ENCODE data around the gene EFS.

The EFS gene

DNA sequence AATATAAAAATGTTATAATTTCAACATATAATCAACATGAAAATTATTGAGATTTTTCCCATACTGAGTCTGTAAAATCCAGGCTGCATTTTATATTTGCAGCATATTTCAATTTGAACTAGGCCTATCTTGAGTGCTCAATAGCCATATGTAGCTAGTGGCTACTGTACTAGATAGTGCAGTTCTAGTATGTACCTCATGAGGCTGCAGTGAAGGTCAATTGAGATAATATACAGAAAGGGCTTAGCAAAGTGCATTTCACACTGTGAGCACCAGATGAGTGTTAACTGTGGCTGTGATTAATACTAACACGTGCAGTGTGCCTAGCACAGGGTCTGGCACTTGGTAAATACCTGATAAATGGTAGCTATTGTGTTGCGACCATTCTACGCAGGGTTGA lies 6.9 kb downstream of the EFS start:
- DNase-seq (ENCODE audit: low spot score), result no peak

DNA sequence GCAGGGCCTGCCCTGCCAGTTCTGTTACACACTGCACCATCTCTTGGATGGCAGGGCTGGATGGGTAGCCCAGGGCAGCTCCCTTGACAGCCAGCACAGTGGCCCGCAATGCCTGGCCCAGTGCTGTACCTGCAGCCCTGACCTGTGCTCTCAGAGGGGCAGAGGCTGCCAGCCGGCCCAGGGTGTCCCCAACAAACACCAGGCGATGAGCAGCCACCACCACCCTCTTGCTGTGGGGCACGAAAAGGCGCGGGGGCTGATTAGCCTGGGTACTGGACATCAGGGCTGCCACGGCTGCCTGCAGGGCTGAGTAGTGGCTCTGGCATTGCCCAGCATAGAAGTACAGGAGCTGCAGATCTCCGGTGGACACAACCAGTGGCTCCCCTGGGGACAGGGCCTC lies 7.7 kb downstream of the EFS start:
- DNase-seq (ENCODE audit: low spot score), result no peak

DNA sequence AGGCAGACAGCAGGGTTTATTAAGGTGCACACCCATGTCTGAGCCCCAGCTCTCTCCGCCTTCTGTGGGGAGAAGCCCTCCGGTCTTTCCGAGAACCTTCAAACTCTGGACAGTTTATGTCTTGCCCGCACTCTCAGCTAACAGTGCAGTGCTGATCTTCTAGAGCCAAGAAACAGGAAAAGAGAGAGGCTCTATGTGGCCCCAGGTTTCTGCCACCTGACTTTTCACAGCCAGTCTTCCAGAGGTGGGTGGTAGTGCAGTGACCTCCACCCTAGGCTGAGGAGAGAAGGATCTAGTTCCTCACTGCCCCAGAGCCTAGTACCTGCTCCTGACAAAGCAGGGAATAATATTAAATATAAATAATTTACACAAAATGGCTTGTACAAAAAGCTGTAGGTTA lies 8.3 kb downstream of the EFS start:
- DNase-seq (ENCODE audit: low spot score), result no peak

DNA sequence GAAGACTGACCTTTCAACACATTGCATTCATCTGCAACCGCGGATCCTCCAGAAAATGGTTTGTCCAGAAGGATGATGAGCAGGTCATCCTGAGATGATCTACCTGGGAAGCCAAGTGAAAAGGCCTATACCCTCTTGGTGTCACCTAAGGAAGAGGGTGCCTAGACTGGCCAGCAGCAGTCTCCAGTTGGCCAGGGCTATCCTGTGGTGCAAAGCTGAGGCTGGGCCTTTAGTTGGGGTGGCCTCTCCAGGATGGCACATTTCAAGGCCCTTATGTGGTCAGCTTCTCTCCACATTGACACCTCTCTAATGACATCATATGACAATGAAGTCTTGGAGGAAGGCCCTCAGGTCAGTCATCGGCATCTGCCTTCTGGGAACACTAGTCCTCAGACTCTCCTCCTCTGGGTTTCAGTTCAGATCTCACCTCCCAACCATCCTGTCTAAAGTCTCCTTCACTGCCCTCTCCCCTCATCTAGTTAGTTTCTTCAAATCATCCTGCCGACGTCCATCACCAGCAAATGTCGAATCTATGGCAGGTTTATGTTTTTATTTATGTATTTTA lies 9.0 kb downstream of the EFS start:
- no peak for DNase-seq (ENCODE audit: low spot score)

DNA sequence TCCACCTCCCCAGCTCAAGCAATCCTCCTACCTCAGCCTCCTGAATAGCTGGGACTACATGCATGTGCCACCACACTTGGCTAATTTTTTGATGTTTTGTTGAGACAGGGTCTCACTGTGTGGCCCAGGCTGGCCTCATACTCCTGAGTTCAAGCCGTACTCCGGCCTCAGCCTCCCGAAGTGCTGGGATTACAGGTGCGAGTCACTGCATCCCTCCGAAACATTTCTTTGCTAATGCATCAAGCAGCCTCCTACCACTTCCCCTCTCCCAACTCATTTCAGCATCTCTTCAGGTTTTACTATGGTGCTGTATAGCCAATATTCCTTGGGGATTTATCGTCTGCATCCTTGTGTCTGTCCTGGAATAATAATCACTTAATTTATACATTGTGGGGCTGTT lies 10.0 kb downstream of the EFS start:
- no peak for DNase-seq (ENCODE audit: low spot score)

DNA sequence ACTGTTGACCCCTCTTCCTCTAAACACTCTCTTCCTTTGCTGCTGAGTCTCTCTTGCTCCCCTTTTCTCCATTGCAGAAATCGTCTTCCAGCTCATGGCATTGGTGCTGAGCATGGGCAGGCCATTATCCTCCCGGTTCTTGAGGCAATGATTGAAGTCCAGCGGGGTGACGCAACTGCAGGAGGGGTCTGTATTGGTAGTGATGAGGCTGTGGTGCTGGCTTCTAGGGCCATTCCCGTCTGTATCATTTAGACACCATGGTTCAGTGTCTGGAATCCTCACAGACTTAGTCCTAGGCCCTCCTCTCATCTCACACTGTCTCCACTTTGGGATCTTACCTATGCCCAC lies 11.6 kb downstream of the EFS start:
- DNase-seq (ENCODE audit: low spot score), result no peak

DNA sequence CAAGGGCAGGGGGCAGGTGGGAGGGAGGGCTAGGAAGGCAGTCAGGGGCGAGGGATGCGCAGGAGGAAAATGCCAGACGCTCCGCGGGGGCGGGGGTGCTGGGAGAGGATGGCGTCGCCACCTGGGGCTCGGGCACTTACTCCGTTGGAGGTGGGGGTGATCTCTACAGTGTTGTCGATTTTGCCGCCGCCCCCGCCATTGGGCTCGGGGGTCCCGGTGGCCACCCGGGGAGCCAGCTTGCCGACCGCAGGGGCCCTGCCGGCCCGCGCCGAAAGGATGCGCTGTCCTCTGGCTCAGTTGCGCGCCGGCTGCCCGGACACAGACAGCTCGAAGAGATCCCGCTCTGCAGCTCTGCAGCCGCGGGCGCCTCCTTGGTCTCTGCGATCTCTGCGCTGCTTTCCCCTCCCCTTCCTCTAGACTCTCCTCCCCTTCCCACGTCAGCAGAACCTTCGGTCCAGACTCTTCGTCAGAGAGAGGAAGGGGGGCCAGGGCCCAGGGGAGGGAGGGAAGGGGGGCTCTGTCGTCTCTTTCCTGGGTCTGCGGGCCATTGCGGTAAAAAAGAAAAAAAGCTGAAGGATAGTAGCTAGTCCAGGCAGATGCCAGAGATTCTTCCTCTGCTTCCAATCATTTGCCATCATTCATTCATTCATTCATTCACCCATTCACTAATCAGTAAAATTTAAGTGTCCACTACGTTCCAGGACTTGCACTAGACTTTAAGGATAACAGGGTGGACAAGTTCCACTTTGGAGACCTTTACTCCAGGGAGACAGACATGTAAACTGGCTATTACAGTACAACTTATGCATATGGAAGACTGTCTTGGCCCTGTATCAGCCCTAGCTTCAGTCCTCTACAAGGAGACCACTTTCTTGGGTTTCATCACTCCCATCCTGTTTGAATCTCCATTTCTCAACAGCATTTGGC lies 12.2 kb downstream of the EFS start, which contains the start of gene SLC22A17:
TSS of gene SLC22A17 (minus strand) at position 382 of the 927 bp plus-strand sequence.
- peak; percentile 30 for DNase-seq (ENCODE audit: low spot score)

DNA sequence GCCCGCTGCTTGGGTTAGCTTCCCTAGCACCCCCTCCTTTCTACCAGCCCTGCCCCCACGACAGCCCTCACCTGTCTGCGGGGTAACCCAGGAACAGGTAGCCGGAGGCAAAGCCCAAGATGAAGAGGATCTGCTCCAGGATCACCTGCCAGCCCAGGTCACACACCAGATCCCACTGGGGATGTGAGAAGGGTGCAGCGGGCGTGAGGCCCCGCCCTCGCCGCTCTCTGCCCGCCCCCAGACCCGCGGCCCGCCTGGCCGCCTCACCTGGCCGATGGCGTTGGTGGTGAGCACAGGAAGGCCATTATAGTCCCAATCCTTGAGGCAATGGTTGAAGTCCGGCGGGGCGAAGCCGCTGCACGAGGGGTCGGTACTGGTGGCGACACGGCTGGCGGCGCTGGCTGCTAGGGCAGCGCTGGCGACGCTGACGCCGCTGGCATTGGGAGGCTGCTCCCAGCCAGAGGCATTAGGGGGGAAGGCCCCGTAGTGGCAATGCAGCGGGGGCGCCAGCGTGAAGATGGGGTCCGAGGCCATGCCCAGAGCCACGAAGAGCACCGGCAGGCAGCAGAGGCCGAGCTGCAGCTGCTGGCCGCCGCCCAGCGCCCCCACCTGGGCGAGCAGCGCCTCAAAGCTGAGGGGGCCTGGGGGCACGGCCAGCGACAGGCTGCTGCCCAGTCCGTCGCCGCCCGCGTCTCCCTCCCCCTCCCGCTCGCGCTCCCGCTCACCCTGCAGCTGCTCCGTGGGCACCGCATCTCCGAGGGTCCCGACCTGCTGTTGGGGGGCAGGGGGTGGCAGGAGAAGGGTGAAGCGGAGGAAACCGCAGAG lies 13.1 kb downstream of the EFS start:
- no peak for DNase-seq (ENCODE audit: low spot score)

DNA sequence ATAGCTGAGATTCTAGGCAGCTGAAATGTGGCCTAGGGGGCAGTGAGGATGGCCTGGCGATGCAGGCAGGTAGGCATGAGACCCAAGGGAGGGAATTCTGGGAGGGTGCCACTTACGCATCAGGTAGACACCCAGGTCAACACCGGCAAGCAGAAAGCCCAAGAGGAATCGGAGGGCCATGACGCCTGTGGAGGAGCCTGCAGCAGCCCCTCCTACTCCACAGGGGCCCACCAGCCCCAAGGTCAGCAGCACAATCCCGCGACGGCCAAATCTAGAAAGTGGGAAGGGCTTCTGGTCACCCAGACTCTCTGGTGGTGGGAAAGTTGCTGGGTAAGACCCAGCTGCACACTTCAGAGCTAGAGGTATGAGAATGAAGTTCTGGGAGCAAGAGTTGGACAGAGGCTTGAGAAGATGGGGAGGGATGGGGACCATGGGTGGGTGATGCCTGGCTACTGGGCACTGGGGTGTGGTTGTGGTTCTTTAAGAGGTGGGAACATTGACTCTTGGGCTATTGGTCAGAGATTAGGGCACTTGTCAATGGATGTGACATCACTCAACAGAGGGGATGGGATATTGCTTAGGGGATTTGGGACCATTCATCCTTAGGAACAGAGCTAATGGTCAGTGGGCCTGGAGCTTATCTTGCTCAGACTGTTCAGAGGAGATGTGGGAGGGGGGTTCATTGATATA lies 15.7 kb downstream of the EFS start:
- no peak for DNase-seq (ENCODE audit: low spot score)

DNA sequence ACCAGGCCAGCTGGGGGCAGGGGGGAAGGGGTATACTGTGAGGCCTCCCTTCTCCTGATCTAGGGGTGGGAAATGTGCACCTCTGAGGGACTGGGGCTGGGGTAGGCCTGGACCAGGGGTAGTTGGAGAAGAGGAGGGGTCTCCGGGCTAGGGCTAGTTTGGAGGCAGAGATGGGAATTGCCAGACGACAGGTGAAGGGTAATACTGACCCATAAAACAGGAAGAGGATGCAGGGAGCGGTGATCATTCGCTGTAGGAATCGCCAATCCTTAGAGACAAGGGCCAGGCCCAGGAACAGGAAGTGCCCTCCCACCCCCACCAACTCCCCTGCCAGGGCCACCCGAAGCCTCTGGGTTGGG lies 16.7 kb downstream of the EFS start:
- no peak for DNase-seq (ENCODE audit: low spot score)

DNA sequence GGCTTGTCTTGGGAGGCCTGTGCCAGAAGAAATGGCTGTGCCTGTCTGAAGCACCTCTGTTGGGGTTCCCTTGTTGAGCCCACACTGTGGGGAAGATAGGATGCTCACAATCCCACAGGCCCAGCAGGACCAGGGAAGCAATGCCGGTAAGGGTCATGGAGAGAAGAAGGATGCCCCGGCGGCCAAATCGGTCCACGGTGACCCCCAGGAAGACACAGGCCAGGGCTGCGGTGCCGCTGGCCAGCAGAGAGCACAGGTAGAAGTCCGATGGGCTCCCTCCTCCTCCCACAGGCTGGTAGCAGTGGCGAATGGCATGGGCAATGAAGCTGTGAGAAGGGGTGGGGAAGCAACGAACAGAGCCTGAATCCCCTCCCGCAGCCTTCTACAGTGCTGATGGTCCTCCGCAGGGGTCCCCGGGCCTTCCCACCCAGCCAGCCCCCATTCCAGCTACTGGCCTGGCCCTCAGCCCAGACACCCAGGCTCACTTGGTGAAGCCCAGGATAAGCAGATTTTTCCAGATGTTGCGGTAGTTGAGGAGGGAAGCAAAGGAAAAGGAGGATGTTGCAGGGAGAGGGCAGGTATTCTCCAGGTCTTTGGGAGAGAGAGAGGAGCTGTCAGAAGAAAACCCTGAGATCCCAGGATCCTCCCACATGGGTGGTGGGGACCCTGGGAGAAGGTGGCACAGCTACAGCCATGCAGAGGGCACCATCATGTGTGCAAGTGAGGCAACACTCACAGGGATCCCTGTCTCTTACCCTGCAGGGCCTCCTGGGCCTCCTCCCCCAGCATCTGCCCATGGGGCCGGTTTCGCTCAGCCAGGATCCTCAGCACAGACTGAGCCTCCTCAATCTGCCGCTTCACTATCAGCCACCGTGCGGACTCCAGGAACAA lies 17.3 kb downstream of the EFS start:
- DNase-seq (ENCODE audit: low spot score), result no peak

DNA sequence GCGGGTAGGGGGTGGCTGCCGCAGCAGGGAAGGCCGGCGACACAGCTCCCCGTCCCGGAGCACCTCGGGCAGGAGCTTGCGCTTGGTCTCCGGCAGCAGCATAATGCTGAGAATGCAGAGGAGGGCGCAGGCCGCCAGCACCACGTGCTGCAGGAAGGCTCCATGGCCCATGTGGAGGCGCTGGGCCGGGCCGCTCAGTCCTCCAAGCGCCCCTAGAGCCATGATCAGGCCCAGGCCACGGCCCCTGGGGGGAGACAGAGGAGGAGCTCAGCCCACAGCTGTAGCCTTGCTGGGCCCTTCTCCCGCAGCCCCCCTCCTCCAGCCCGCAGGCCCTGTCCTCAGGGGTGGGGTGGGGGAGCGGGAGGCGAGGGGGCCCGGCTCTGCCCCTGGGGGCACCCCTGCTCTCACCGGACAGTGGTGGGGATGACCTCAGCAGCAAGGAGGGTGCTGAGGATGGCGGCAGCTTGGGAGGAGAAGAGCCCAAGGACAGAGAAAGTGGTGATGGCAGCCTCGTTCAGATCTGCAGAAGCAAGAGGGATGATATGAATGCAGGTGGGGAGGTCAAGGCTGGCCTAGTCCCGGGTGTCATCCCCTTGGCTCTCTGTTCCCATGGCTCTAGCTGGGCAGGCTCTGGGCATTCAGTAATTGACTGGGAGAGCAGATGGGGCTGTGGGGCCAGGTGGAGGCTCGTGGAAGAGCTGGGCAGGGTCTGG lies 18.1 kb downstream of the EFS start:
- no peak for DNase-seq (ENCODE audit: low spot score)

DNA sequence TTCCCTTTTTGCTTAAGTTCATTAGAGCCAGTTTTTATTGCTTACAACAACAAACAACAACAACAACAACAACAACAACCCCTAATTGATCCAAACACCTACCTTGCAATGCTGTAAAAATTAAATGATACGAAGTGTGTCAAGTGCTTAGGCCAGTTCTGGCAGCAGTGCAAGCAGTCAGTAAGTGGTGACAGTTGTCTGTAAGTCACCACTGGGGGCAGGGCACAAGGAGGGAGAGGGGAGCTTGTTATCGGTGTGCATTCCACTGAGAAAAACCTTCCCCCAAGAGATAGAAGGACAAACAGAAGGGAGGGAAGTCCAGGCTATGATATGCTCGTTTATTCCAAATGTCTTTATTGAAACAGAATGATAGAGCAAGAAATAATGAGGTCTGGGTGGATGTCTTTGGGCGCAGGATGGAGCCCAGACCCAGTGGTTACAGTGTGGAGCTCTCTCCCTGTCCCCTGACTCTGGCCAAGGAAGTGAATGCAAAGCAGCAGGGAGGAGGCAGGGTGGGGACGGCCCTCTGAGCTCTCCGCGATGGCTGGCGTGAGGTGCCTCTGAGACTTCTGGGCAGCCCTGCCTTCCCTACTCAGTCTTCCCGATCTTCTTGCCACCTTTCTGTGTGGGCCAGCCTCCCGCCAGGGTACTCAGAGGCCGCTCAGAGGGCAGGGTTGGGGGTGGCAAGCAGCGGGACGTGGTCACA lies 18.8 kb downstream of the EFS start:
- no peak for DNase-seq (ENCODE audit: low spot score)

DNA sequence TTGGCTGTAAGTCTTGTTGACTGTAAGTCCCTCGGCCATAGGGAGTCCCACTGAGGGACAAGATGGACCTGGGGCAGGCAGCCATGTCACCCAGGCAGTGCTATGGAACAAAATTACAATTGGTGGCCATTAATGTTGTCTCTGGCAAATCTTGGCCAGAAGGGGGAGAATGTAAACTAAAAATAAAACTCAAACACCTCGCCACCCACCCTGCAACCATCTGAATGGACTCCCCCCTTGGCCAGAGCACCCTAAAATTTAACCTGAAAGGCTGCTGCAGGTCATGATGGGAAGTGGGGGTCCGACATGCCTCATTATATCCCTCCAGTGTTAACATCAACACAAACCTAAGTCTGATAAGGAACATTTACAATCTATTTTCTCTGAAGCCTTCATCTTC lies 20.5 kb downstream of the EFS start:
- DNase-seq (ENCODE audit: low spot score), result no peak

DNA sequence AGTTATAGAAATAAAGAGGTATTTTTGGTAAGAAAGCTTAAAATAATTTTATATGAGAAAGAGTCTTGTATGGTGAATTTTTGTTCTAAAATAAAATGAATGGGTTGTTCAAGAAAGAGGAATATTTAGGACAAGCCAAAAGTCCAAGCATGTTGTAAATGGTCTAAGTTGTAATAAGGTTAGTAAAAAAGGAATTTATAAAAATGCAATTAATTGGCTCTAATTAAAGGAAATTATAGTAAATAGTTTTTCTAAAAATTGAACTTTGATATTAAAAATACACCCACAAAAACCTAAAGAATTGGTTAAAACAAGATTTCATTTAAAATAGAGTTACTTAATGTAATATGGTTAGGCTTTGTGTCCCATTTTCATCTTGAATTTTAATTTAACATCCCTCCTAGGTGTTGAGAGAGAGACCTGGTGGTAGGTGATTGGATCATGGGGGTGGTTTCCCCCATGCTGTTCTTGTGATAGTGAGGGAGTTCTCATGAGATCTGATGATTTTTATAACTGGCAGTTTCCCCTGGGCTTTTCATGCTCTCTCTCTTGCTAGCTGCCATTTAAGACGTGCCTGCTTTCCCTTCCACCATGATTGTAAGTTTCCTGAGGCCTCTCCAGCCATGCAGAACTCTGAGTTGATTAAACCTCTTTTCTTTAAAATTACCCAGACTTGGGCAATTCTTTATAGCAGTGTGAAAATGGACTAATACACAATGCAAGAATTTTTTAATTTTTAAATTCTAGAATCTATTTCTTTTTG lies 25.3 kb downstream of the EFS start:
- DNase-seq (ENCODE audit: low spot score), result no peak

DNA sequence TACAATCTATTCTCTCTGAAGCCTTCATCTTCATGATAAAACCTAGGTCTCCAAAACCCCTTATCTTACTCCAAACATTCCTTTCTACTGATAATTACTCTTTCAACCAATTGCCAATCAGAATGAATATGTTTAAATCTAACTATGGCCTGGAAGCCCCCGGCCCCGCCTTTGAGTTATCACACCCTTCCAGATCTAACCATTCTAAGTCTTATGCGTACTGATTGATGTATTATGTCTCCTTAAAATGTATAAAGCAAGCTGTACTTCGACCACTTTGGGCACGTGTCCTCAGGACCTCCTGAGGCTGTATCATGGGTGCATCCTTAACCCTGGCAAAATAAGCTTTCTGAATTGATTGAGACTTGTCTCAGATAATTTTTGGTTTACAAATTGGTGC lies 29.3 kb downstream of the EFS start:
- DNase-seq (ENCODE audit: low spot score), result no peak

DNA sequence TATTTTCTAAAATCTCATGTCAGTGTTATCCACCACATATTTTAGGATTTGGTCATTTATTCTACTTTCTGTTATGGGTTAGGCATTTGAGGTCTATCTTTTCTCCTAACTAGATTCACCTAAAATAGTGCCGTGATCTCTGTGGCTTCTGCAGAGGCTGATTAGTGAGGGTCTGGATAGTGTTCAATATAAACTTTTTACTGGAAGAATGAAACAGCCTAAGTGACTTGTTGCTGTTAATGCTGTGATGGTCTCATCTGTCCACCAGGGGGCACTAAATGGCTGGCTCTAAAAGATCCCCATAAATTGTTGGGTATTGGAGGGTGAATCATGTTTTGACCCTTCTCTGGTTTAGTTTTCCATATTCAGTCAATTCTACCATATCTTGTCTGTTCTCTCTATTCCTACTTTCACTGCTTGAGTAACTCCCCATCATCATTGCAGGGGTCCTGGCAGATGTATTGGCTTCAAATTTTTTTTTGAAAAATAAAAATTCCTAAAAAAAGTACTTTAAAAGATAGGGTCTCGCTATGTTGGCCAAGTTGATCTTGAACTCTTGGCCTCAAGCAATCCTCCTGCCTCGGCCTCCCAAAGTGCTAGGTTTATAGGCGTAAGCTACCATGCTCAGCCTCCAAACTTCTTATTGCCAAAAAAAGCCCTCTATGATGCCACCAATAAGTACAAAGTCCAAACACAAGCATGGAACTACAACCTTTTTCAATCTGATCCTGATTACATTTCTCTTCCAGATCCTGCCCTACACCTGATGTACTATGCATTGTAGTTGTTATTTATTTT lies 36.8 kb downstream of the EFS start:
- peak; percentile 77 for DNase-seq (ENCODE audit: low spot score)
